ENCODE data around the gene TMEM18. TPM values are rescaled to one million over a fixed set of nuclear protein-coding genes. Genes with fewer than 3 reads are reported as not detected.

The TMEM18 gene
- total and polyA plus RNA-seq, 4 donors = 17.8 to 26.2 (median 22.0) TPM

- Histone ChIP-seq H3K36me3 (ENCODE audit: control insufficient read depth in 1 of 2, insufficient read depth in 2 of 2, low read length in 1 of 2) (no peaks in the 10 kb centered on the region), H3K27ac (ENCODE audit: low read depth in 1 of 2, low read length in 2 of 2) (no peak overlapping the region), H3K4me3 (ENCODE audit: low read length in 2 of 2) (no peak overlapping the region), H3K4me1 (ENCODE audit: control insufficient read depth in 1 of 2, insufficient read depth in 2 of 2, low read length in 2 of 2) (no peaks in the 10 kb centered on the region), H3K27me3 (ENCODE audit: control insufficient read depth in 1 of 2, insufficient read depth in 2 of 2, low read length in 1 of 2) (no peaks in the 10 kb centered on the region), H3K9me3 (ENCODE audit: control insufficient read depth, low read length) (no peaks in the 10 kb centered on the region)
- DNase-seq (no peak), ATAC-seq (ENCODE audit: low FRiP score) (no peak)
- intact Hi-C loops (cut with DNase I) = no loop called here
Observed at GRCh38 chr2:655626-656025, 21.6 kb downstream of the TMEM18 start.

- Histone ChIP-seq H3K9me3 (ENCODE audit: control insufficient read depth, low read length) (no peaks in the 10 kb centered on the region), H3K27ac (ENCODE audit: low read depth in 1 of 2, low read length in 2 of 2) (no peak overlapping the region), H3K36me3 (ENCODE audit: control insufficient read depth in 1 of 2, insufficient read depth in 2 of 2, low read length in 1 of 2) (no peaks in the 10 kb centered on the region), H3K27me3 (ENCODE audit: control insufficient read depth in 1 of 2, insufficient read depth in 2 of 2, low read length in 1 of 2) (no peaks in the 10 kb centered on the region), H3K4me1 (ENCODE audit: control insufficient read depth in 1 of 2, insufficient read depth in 2 of 2, low read length in 2 of 2) (no peaks in the 10 kb centered on the region), H3K4me3 (ENCODE audit: low read length in 2 of 2) (no peak overlapping the region)
- intact Hi-C loops (cut with DNase I) = no loop called here
- WGBS, 2 donors = 82% methylated on average over 10 of the region's 10 CpGs
- no peak for ATAC-seq (ENCODE audit: low FRiP score)
- no peak for DNase-seq
Observed at GRCh38 chr2:654896-655295, 22.3 kb downstream of the TMEM18 start.

- 83% methylated on average over 17 of the region's 17 CpGs for WGBS, 2 donors
- no peaks in the 10 kb centered on the region for H3K9me3 ChIP-seq (ENCODE audit: control insufficient read depth, low read length)
Observed at GRCh38 chr2:653645-654425, 23.4 kb downstream of the TMEM18 start.

GRCh38 chr2:652881-653480 lies 24.2 kb downstream of the TMEM18 start:
- DNase-seq (no peak), ATAC-seq (ENCODE audit: low FRiP score) (no peak)
- no peaks in the 10 kb centered on the region for H3K27me3 ChIP-seq (ENCODE audit: control insufficient read depth in 1 of 2, insufficient read depth in 2 of 2, low read length in 1 of 2)
- H3K27ac ChIP-seq (ENCODE audit: low read depth in 1 of 2, low read length in 2 of 2) = no peak overlapping the region
- no peaks in the 10 kb centered on the region for H3K36me3 ChIP-seq (ENCODE audit: control insufficient read depth in 1 of 2, insufficient read depth in 2 of 2, low read length in 1 of 2)
- H3K4me3 ChIP-seq (ENCODE audit: low read length in 2 of 2) = no peak overlapping the region
- intact Hi-C loops (cut with DNase I) = loop anchor here in 1 of 2 donors (2.0 kb wide), 1 partner anchor 38 kb away; no protein-coding TSS in a partner anchor
- WGBS, 2 donors = 89 to 90% methylated on average over 6 of the region's 6 CpGs
- H3K9me3 ChIP-seq (ENCODE audit: control insufficient read depth, low read length) = no peaks in the 10 kb centered on the region
- H3K4me1 ChIP-seq (ENCODE audit: control insufficient read depth in 1 of 2, insufficient read depth in 2 of 2, low read length in 2 of 2) = no peaks in the 10 kb centered on the region

More at GRCh38 chr2:653645-654425, 23.4 kb downstream of the TMEM18 start:
- ATAC-seq (ENCODE audit: low FRiP score) (no peak), DNase-seq (no peak)
- no peaks in the 10 kb centered on the region for H3K36me3 ChIP-seq (ENCODE audit: control insufficient read depth in 1 of 2, insufficient read depth in 2 of 2, low read length in 1 of 2)
- H3K27me3 ChIP-seq (ENCODE audit: control insufficient read depth in 1 of 2, insufficient read depth in 2 of 2, low read length in 1 of 2) = no peaks in the 10 kb centered on the region
- intact Hi-C loops (cut with DNase I) = loop anchor here in 1 of 2 donors (2.0 kb wide), 1 partner anchor 39 kb away; no protein-coding TSS in a partner anchor
- H3K4me1 ChIP-seq (ENCODE audit: control insufficient read depth in 1 of 2, insufficient read depth in 2 of 2, low read length in 2 of 2) = no peaks in the 10 kb centered on the region
- no peak overlapping the region for H3K4me3 ChIP-seq (ENCODE audit: low read length in 2 of 2)
- no peak overlapping the region for H3K27ac ChIP-seq (ENCODE audit: low read depth in 1 of 2, low read length in 2 of 2)

- H3K36me3 ChIP-seq (ENCODE audit: control insufficient read depth in 1 of 2, insufficient read depth in 2 of 2, low read length in 1 of 2) = no peaks in the 10 kb centered on the region
- no peaks in the 10 kb centered on the region for H3K27me3 ChIP-seq (ENCODE audit: control insufficient read depth in 1 of 2, insufficient read depth in 2 of 2, low read length in 1 of 2)
- H3K4me3 ChIP-seq (ENCODE audit: low read length in 2 of 2) = no peak overlapping the region
- ATAC-seq (ENCODE audit: low FRiP score) = no peak
- DNase-seq = no peak
- H3K9me3 ChIP-seq (ENCODE audit: control insufficient read depth, low read length) = no peaks in the 10 kb centered on the region
- H3K27ac ChIP-seq (ENCODE audit: low read depth in 1 of 2, low read length in 2 of 2) = no peak overlapping the region
- no peaks in the 10 kb centered on the region for H3K4me1 ChIP-seq (ENCODE audit: control insufficient read depth in 1 of 2, insufficient read depth in 2 of 2, low read length in 2 of 2)
- whole genome bisulfite sequencing, 2 donors = 86 to 93% methylated on average over 14 of the region's 14 CpGs
- intact Hi-C loops (cut with DNase I) = loop anchor here in 1 of 2 donors (2.0 kb wide), 1 partner anchor 37 kb away; no protein-coding TSS in a partner anchor
Observed at GRCh38 chr2:651951-652373, 25.2 kb downstream of the TMEM18 start.

GRCh38 chr2:650343-651310 lies 26.6 kb downstream of the TMEM18 start:
- WGBS, 2 donors = 61 to 71% methylated on average over 25 of the region's 25 CpGs
- Histone ChIP-seq H3K36me3 (ENCODE audit: control insufficient read depth in 1 of 2, insufficient read depth in 2 of 2, low read length in 1 of 2) (no peaks in the 10 kb centered on the region), H3K4me3 (ENCODE audit: low read length in 2 of 2) (no peak overlapping the region), H3K27ac (ENCODE audit: low read depth in 1 of 2, low read length in 2 of 2) (no peak overlapping the region), H3K4me1 (ENCODE audit: control insufficient read depth in 1 of 2, insufficient read depth in 2 of 2, low read length in 2 of 2) (no peaks in the 10 kb centered on the region), H3K9me3 (ENCODE audit: control insufficient read depth, low read length) (no peaks in the 10 kb centered on the region), H3K27me3 (ENCODE audit: control insufficient read depth in 1 of 2, insufficient read depth in 2 of 2, low read length in 1 of 2) (no peaks in the 10 kb centered on the region)
- ATAC-seq (ENCODE audit: low FRiP score) (no peak), DNase-seq (no peak)
- intact Hi-C loops (cut with DNase I) = no loop called here

- H3K9me3 ChIP-seq (ENCODE audit: control insufficient read depth, low read length) = peaks cover 3% of the 10 kb centered on the region
- intact Hi-C loops (cut with DNase I) = no loop called here
- H3K4me3 ChIP-seq (ENCODE audit: low read length in 2 of 2) = no peak overlapping the region
- H3K27me3 ChIP-seq (ENCODE audit: control insufficient read depth in 1 of 2, insufficient read depth in 2 of 2, low read length in 1 of 2) = no peaks in the 10 kb centered on the region
- no peak for ATAC-seq (ENCODE audit: low FRiP score)
- no peaks in the 10 kb centered on the region for H3K4me1 ChIP-seq (ENCODE audit: control insufficient read depth in 1 of 2, insufficient read depth in 2 of 2, low read length in 2 of 2)
- WGBS, 2 donors = 90 to 92% methylated on average over 20 of the region's 20 CpGs
- DNase-seq = no peak
- H3K27ac ChIP-seq (ENCODE audit: low read depth in 1 of 2, low read length in 2 of 2) = no peak overlapping the region
- no peaks in the 10 kb centered on the region for H3K36me3 ChIP-seq (ENCODE audit: control insufficient read depth in 1 of 2, insufficient read depth in 2 of 2, low read length in 1 of 2)
Observed at GRCh38 chr2:649426-650342, 27.5 kb downstream of the TMEM18 start.

Measured in aorta (tissue), 5 donors.